ENCODE results near the gene GPR62. TPM values are rescaled to one million over a fixed set of nuclear protein-coding genes. Genes with fewer than 3 reads are reported as not detected.
A peak's percentile ranks its signal among the peaks of the same experiment; 100 is the strongest.

GPR62 gene
- total RNA-seq, 1 experiment from 2014 or later, result not detected

GRCh38 chr3:51974277-51974962 lies 19.2 kb downstream of the GPR62 start:
- Histone ChIP-seq H3K4me3 (ENCODE audit: low read depth in 2 of 2, low read length in 2 of 2) (peak overlapping the region; percentile 76 to 79), H3K9me3 (ENCODE audit: control insufficient read depth, insufficient read depth, low read depth, low read length) (no peaks in the 10 kb centered on the region), H3K27me3 (ENCODE audit: control insufficient read depth, insufficient read depth, low read length) (no peaks in the 10 kb centered on the region), H3K4me1 (ENCODE audit: control insufficient read depth, insufficient read depth, low read length) (peaks cover 19% of the 10 kb centered on the region), H3K36me3 (ENCODE audit: control insufficient read depth, insufficient read depth, low read length) (no peaks in the 10 kb centered on the region; the same call in 1 of the 2 replicates), H3K27ac (ENCODE audit: low read length) (peak overlapping the region; percentile 91)
- ChIA-PET CTCF (interaction anchor here (1.3 to 1.7 kb wide), 3 partner anchors 8 to 33 kb away, joined by 7 to 9 read pairs (median 8); partner anchors contain the start of genes ACY1 and RRP9), POLR2A (no interaction called here)
- no peak for TF ChIP-seq TCF7L2 (IDR thresholded peaks at IDR 0.05; ENCODE audit: low read depth, low read length)
- peak; percentile 66 for TF ChIP-seq CTCF (IDR thresholded peaks at IDR 0.05)
- DNase-seq (ENCODE audit: low read depth, low spot score) (no peak), ATAC-seq (peak; percentile 47)
- no TSS peak for BruUV-seq (replicated peaks)
- in situ Hi-C loops (cut with HindIII; ENCODE audit: low pct_unique_long_range_greater_than_20kb, low sequenced_read_pairs) (no loop called here), intact Hi-C loops (cut with micrococcal nuclease; ENCODE audit: unreplicated experiment) (loop anchor here (2.0 kb wide), 1 partner anchor 32 kb away; the partner anchor contains the start of gene PARP3)

- Histone ChIP-seq H3K9me3 (ENCODE audit: control insufficient read depth, insufficient read depth, low read depth, low read length) (no peaks in the 10 kb centered on the region), H3K4me3 (ENCODE audit: low read depth in 2 of 2, low read length in 2 of 2) (peak within 1 kb of the TSS; percentile 76 to 79), H3K27me3 (ENCODE audit: control insufficient read depth, insufficient read depth, low read length) (no peaks in the 10 kb centered on the region), H3K36me3 (ENCODE audit: control insufficient read depth, insufficient read depth, low read length) (no peaks in the 10 kb centered on the region; the same call in 1 of the 2 replicates), H3K27ac (ENCODE audit: low read length) (peak within 1 kb of the TSS; percentile 91), H3K4me1 (ENCODE audit: control insufficient read depth, insufficient read depth, low read length) (peaks cover 19% of the 10 kb centered on the region)
- intact Hi-C loops (cut with micrococcal nuclease; ENCODE audit: unreplicated experiment), result loop anchor here (2.0 kb wide), 1 partner anchor 32 kb away; the partner anchor contains the start of gene PARP3
- in situ Hi-C loops (cut with HindIII; ENCODE audit: low pct_unique_long_range_greater_than_20kb, low sequenced_read_pairs), result no loop called here
- ChIA-PET POLR2A (no interaction called here), CTCF (no interaction called here)
- DNase-seq (ENCODE audit: low read depth, low spot score) (no peak), ATAC-seq (peak; percentile 73)
- BruUV-seq (replicated peaks), result no TSS peak
- TF ChIP-seq POLR2AphosphoS5 (IDR thresholded peaks at IDR 0.05; ENCODE audit: low read depth, low read length), result peak; percentile 42; the same call in 1 of the 2 replicates
- no peak for TF ChIP-seq REST (IDR thresholded peaks at IDR 0.05; ENCODE audit: insufficient read depth in 1 of 2, low read depth in 2 of 2, low read length in 1 of 2)
- no peak for TF ChIP-seq CTCF (IDR thresholded peaks at IDR 0.05)
Observed at GRCh38 chr3:51974963-51975851, 20.0 kb downstream of the GPR62 start, which contains the start of gene ABHD14A. ABHD14A (plus strand) TSS chr3:51975064; CDS start chr3:51975136, 72 bp downstream.

Data from Panc1 (cell line).